ENCODE measurements around the gene AQP12A.

DNA sequence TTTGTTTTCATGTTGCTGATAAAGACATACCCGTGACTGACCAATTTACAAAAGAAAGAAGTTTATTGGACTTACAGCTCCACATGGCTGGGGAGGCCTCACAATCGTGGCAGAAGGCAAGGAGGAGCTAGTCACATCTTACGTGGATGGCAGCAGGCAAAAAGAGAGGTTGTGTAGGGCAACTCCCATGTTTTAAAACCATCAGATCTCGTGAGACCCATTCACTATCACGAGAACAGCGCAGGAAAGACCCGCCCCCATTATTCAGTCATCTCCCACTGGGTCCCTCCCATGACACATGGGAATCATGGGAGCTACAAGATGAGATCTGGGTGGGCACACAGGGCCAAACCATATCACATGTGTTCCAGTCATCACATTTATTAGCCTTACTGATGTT, 16.8 kb downstream of the AQP12A start:
- TF ChIP-seq, protein P1, sequence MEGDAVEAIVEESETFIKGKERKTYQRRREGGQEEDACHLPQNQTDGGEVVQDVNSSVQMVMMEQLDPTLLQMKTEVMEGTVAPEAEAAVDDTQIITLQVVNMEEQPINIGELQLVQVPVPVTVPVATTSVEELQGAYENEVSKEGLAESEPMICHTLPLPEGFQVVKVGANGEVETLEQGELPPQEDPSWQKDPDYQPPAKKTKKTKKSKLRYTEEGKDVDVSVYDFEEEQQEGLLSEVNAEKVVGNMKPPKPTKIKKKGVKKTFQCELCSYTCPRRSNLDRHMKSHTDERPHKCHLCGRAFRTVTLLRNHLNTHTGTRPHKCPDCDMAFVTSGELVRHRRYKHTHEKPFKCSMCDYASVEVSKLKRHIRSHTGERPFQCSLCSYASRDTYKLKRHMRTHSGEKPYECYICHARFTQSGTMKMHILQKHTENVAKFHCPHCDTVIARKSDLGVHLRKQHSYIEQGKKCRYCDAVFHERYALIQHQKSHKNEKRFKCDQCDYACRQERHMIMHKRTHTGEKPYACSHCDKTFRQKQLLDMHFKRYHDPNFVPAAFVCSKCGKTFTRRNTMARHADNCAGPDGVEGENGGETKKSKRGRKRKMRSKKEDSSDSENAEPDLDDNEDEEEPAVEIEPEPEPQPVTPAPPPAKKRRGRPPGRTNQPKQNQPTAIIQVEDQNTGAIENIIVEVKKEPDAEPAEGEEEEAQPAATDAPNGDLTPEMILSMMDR (IDR thresholded peaks at IDR 0.05): no peak
- TF ChIP-seq POLR2A (IDR thresholded peaks at IDR 0.05; ENCODE audit: low read depth): no peak
- TF ChIP-seq EP300 (IDR thresholded peaks at IDR 0.05): no peak

All from esophagus muscularis mucosa (tissue), 4 donors.